ENCODE data around the gene TMEM126A.

TMEM126A gene

DNA sequence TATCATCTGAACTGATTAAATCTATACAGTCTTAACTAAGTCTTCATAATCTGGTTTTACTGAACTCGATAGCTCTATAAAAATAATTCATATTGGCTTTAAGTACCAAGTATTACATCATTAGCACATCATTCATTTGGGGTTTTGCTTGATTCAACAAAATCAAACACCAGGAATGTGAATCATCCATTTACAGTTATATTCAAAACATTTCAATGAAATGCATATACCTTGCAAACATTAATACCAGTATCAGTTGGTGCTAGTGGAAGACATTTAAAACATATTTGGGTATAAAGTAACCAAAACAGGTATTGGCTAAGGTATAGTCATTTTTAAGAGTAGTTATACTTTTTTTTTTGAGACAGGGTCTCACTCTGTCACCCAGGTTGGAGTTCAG is 50.4 kb downstream of the TMEM126A start:
- Histone ChIP-seq H3K27me3 (replicated peaks; ENCODE audit: control insufficient read depth, insufficient read depth, low read length) (no peaks in the 10 kb centered on the region), H3K36me3 (ENCODE audit: control insufficient read depth, insufficient read depth, low read length) (no peaks in the 10 kb centered on the region), H3K4me3 (replicated peaks; ENCODE audit: low read depth, low read length) (no peak overlapping the region)
- DNase-seq (ENCODE audit: extremely low read depth, insufficient read length) = no peak
- TF ChIP-seq, protein P1, sequence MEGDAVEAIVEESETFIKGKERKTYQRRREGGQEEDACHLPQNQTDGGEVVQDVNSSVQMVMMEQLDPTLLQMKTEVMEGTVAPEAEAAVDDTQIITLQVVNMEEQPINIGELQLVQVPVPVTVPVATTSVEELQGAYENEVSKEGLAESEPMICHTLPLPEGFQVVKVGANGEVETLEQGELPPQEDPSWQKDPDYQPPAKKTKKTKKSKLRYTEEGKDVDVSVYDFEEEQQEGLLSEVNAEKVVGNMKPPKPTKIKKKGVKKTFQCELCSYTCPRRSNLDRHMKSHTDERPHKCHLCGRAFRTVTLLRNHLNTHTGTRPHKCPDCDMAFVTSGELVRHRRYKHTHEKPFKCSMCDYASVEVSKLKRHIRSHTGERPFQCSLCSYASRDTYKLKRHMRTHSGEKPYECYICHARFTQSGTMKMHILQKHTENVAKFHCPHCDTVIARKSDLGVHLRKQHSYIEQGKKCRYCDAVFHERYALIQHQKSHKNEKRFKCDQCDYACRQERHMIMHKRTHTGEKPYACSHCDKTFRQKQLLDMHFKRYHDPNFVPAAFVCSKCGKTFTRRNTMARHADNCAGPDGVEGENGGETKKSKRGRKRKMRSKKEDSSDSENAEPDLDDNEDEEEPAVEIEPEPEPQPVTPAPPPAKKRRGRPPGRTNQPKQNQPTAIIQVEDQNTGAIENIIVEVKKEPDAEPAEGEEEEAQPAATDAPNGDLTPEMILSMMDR (IDR thresholded peaks at IDR 0.05; ENCODE audit: insufficient read depth, low read length, poor library complexity, severe bottlenecking) = no peak

DNA sequence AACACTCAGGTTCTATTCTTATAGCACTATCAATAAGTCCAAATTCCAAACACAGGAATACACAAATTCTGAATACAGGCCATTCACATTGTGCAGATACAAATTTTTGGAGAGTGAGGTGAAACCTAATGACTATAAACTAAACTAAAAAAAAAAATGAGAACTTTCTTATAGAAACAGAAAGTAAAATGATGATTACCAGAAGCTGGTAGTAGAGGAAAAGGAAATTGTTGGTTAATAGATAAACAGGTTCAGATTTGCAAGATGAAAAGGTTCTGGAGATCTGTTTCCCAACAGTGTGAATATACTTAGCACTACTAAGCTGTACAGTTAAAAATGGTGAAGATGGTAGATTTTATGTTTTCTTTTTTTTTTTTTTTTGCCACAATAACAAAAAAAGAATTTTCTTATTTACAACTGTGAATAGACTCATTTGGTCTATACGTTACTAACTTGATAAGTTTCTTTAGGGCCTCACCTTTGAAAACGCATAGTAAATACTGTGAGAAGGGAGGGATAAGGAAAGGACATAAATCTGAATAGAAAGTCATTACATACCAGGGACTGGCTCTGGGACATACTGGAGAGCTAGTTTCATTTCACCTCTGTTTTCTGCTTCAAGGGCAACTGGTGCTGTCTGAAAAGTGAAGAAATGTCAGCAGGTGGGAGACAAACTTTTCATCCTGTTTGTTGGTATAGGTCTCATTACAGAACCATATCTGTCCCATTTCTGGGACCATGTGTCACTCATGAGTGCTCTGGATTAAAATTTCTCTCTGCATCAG is 52.4 kb downstream of the TMEM126A start:
- Histone ChIP-seq H3K4me3 (replicated peaks; ENCODE audit: low read depth, low read length) (no peak overlapping the region), H3K36me3 (ENCODE audit: control insufficient read depth, insufficient read depth, low read length) (no peaks in the 10 kb centered on the region), H3K27me3 (replicated peaks; ENCODE audit: control insufficient read depth, insufficient read depth, low read length) (no peaks in the 10 kb centered on the region)
- no peak for DNase-seq (ENCODE audit: extremely low read depth, insufficient read length)
- TF ChIP-seq, protein P1 (IDR thresholded peaks at IDR 0.05; ENCODE audit: insufficient read depth, low read length, poor library complexity, severe bottlenecking) = no peak

DNA sequence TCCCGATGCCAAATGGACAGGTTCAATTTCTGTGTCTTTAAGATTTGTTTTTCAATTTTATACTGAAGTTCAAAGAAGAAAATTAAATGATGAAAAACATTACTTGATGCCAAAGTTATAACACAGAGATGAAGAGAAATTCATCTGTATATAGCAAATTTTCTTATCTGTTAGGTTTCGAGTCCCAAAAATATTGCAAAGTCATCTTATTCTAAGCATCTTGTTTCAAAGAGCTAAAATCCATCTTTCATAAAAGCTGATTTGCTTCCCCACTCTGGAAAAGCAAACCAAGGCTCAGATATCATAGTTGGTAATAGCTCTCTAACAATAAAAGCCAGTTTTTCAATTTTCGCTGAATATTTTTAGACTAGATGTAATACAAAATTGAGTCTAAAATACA is 57.2 kb downstream of the TMEM126A start:
- Histone ChIP-seq H3K4me3 (replicated peaks; ENCODE audit: low read depth, low read length) (no peak overlapping the region), H3K27me3 (replicated peaks; ENCODE audit: control insufficient read depth, insufficient read depth, low read length) (no peaks in the 10 kb centered on the region), H3K36me3 (ENCODE audit: control insufficient read depth, insufficient read depth, low read length) (no peaks in the 10 kb centered on the region)
- no peak for DNase-seq (ENCODE audit: extremely low read depth, insufficient read length)
- TF ChIP-seq, protein P1 (IDR thresholded peaks at IDR 0.05; ENCODE audit: insufficient read depth, low read length, poor library complexity, severe bottlenecking) = no peak

DNA sequence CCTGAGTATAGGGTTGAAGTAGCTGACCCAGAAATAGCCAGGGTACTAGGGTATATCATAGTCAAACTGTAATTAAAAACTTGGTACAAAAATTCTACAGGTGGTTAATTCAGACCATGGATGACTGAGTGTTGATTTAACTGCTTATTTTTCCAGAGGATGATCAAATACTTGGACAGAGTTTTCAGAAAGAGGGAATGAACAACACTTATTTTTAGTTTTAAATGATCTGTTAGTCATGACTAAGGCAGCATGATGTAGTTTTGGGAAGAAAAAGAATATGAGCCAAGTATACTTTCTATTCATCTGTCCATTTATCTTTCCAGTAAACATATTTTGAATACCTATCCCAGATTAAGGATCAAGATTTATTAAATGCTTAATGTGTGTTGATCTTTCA is 58.0 kb downstream of the TMEM126A start:
- TF ChIP-seq, protein P1 (IDR thresholded peaks at IDR 0.05; ENCODE audit: insufficient read depth, low read length, poor library complexity, severe bottlenecking) = no peak
- Histone ChIP-seq H3K4me3 (replicated peaks; ENCODE audit: low read depth, low read length) (no peak overlapping the region), H3K27me3 (replicated peaks; ENCODE audit: control insufficient read depth, insufficient read depth, low read length) (no peaks in the 10 kb centered on the region), H3K36me3 (ENCODE audit: control insufficient read depth, insufficient read depth, low read length) (no peaks in the 10 kb centered on the region)
- no peak for DNase-seq (ENCODE audit: extremely low read depth, insufficient read length)
